ENCODE measurements around the gene CHAF1A.

DNA sequence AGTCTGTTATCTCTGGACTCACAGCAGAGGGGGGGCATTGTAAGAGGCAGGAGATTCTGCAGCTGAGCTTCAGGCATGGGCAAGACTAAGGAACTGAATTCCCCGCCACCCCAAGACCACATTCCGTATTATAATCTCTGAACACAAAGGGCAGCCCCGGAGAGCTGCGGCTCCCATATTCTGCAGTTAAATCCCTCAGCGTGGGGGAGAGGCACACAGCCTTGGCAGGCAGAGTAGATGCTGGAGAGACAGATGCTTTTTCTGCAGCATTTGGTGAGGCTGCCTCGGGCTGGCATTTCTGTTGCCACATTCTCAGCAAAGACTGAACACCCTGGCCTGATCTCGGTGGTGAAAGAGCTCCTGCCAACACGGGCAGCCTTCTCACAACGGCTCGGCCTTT, 12.9 kb downstream of the CHAF1A start:
- TF ChIP-seq POLR2A (IDR thresholded peaks at IDR 0.05; ENCODE audit: low read depth, low read length) (no peak), POLR2AphosphoS5 (IDR thresholded peaks at IDR 0.05; ENCODE audit: low read depth, low read length) (no peak), TAF1 (IDR thresholded peaks at IDR 0.05; ENCODE audit: borderline replicate concordance, low read depth, low read length) (no peak)

Data from GM12892 (cell line).